SK-N-SH (cell line): ENCODE data around the gene PDGFRB. TPM values are rescaled to one million over a fixed set of nuclear protein-coding genes. Genes with fewer than 3 reads are reported as not detected.

ENCODE experiments used
- CTCF ChIA-PET: fragments of 300-600, 350-600 bp; formaldehyde crosslinking; extraction: SDS; loops from one replicate; lab custom pipeline; 2021; lab: Yijun Ruan, JAX
- POLR2A ChIA-PET: fragments of 350-600 bp; sonication (Branson Sonifier 250); formaldehyde crosslinking; extraction: SDS; loops from one replicate; lab custom pipeline; 2020; ENCODE audit warnings: antibody characterized with exemption, inconsistent platforms; lab: Yijun Ruan, JAX
- DNase-seq: peaks from one replicate; pipeline ENCODE4 v3.0.0; 2012
- H2AFZ ChIP-seq: fragments of 200-600 bp; sonication (generic); 2 replicates; pipeline ENCODE4 v1.8.1; 2016; ENCODE audit warnings: antibody characterized with exemption, mild to moderate bottlenecking, low read depth
- H3F3A ChIP-seq: fragments of 200-600 bp; sonication (generic); replicated peaks from 2 replicates; pipeline ENCODE3; 2016; ENCODE audit warnings: antibody characterized with exemption, mild to moderate bottlenecking; ENCODE audit not compliant: insufficient read depth
- H3K27ac ChIP-seq, 2 experiments: fragments of 200-500 bp in 1 of 2; fragments of 200-600 bp in 1 of 2; sonication (Bioruptor generic) in 1 of 2; sonication (generic), shearing (Covaris generic) in 1 of 2; 2 replicates each; pipeline versions ENCODE4 v1.5.1 to v1.6.1; 2014 to 2016; ENCODE audit warnings: low read depth in 2 of 2, inconsistent platforms in 1 of 2, low read length in 1 of 2, mild to moderate bottlenecking in 1 of 2, mixed read lengths in 1 of 2
- H3K27me3 ChIP-seq: fragments of 200-600 bp; sonication (generic), shearing (Covaris generic); 2 replicates; pipeline ENCODE4 v1.6.1; 2016; ENCODE audit warnings: mixed run types; ENCODE audit not compliant: insufficient read depth
- H3K36me3 ChIP-seq, 2 experiments: fragments of 200-500 bp in 1 of 2; fragments of 200-600 bp in 1 of 2; sonication (Bioruptor generic) in 1 of 2; sonication (generic) in 1 of 2; replicated peaks in 1 of 2; 2 replicates each; pipeline versions ENCODE3 to v1.5.1; 2014 to 2016; ENCODE audit warnings: low read length in 1 of 2, mild to moderate bottlenecking in 1 of 2; ENCODE audit not compliant: insufficient read depth in 2 of 2, control insufficient read depth in 1 of 2
- H3K4me1 ChIP-seq, 2 experiments: fragments of 200-500 bp in 1 of 2; fragments of 200-600 bp in 1 of 2; sonication (Bioruptor generic) in 1 of 2; sonication (generic), shearing (Covaris generic) in 1 of 2; 2 replicates each; pipeline versions ENCODE4 v1.5.1 to v1.6.1; 2014 to 2016; ENCODE audit warnings: low read depth in 1 of 2, low read length in 1 of 2, mixed run types in 1 of 2; ENCODE audit not compliant: insufficient read depth in 2 of 2, control insufficient read depth in 1 of 2
- H3K4me2 ChIP-seq: fragments of 200-600 bp; sonication (generic), shearing (Covaris generic); 2 replicates; pipeline ENCODE4 v1.6.1; 2017; ENCODE audit warnings: mixed run types
- H3K4me3 ChIP-seq, 2 experiments: fragments of 200-500 bp in 1 of 2; fragments of 200-600 bp in 1 of 2; sonication (Bioruptor generic) in 1 of 2; sonication (generic), shearing (Covaris generic) in 1 of 2; 2 replicates each; pipeline versions ENCODE4 v1.5.1 to v1.8.1; 2014 to 2016; ENCODE audit warnings: low read depth in 2 of 2, inconsistent platforms in 1 of 2, low read length in 1 of 2, mild to moderate bottlenecking in 1 of 2, mixed read lengths in 1 of 2, moderate library complexity in 1 of 2
- H3K79me2 ChIP-seq: fragments of 200-600 bp; sonication (generic); 2 replicates; pipeline ENCODE4 v1.8.1; 2017; ENCODE audit warnings: mild to moderate bottlenecking; ENCODE audit not compliant: insufficient read depth
- H3K9ac ChIP-seq: fragments of 200-600 bp; sonication (generic); 2 replicates; pipeline ENCODE4 v1.6.1; 2017; ENCODE audit warnings: mixed run types
- H3K9me2 ChIP-seq: fragments of 200-600 bp; sonication (generic); 2 replicates; pipeline ENCODE4 v1.6.1; 2017; ENCODE audit warnings: mixed run types
- H3K9me3 ChIP-seq: fragments of 200-600 bp; sonication (generic); 2 replicates; pipeline ENCODE4 v1.6.1; 2017; ENCODE audit warnings: mixed run types, mild to moderate bottlenecking, moderate library complexity
- H4K20me1 ChIP-seq: fragments of 200-600 bp; sonication (generic); 2 replicates; pipeline ENCODE4 v1.6.1; 2017; ENCODE audit warnings: mild to moderate bottlenecking, mixed run types; ENCODE audit not compliant: insufficient read depth
- FOSL2 ChIP-seq: IDR thresholded peaks from 2 replicates; pipeline ENCODE4 v1.4.0; 2012; ENCODE audit warnings: low read depth, mild to moderate bottlenecking, moderate library complexity, borderline replicate concordance
- JUND ChIP-seq: IDR thresholded peaks from 2 replicates; pipeline ENCODE4 v1.4.0; 2012
- MAX ChIP-seq: IDR thresholded peaks from 2 replicates; pipeline ENCODE4 v1.4.0; 2012; ENCODE audit warnings: low read depth
- MEF2A ChIP-seq: IDR thresholded peaks from 2 replicates; pipeline ENCODE4 v1.4.0; 2012; ENCODE audit warnings: low read depth, borderline replicate concordance
- MXI1 ChIP-seq: IDR thresholded peaks from 2 replicates; pipeline ENCODE4 v1.6.1; 2012; ENCODE audit warnings: mild to moderate bottlenecking, low read depth, low read length, improper control_type of control experiment
- POLR2AphosphoS5 ChIP-seq: IDR thresholded peaks from 2 replicates; pipeline ENCODE4 v1.6.1; 2012; ENCODE audit warnings: low read depth, low read length
- RCOR1 ChIP-seq: fragments of 150-350 bp; IDR thresholded peaks from 2 replicates; pipeline ENCODE4 v1.6.1; 2017; ENCODE audit warnings: antibody characterized with exemption, low read length
- SIN3A ChIP-seq: IDR thresholded peaks from 2 replicates; pipeline ENCODE4 v1.6.1; 2012; ENCODE audit warnings: low read depth, mild to moderate bottlenecking, low read length, moderate library complexity, borderline replicate concordance
- TCF12 ChIP-seq: IDR thresholded peaks from 2 replicates; pipeline ENCODE4 v1.4.0; 2012
- YY1 ChIP-seq: IDR thresholded peaks from 2 replicates; pipeline ENCODE4 v1.4.0; 2012; ENCODE audit warnings: low read depth, mild to moderate bottlenecking
- ZBTB33 ChIP-seq: IDR thresholded peaks from 2 replicates; pipeline ENCODE4 v1.4.0; 2012; ENCODE audit warnings: low read depth, borderline replicate concordance
- WGBS: methylation state at CpG from one replicate; pipeline ENCODE4 v1.1.6; 2017; ENCODE audit warnings: low lambda C conversion rate; 5-methylcytosine and 5-hydroxymethylcytosine counted together
- polyA plus RNA-seq, 3 experiments: library from polyadenylated mRNA; depleted of rRNA; stranded (reverse); fragments of >200 nt; gene quantifications; 2 replicates each; pipeline ENCODE4 v1.2.3, GENCODE V29; 2012
- TF ChIP-seq, protein P1 (sequence below): fragments of 200-600 bp; sonication (generic); IDR thresholded peaks from 2 replicates; pipeline ENCODE4 v1.6.1; 2017; ENCODE audit warnings: antibody characterized with exemption, mild to moderate bottlenecking, moderate library complexity
- TF ChIP-seq, protein P2 (sequence below): IDR thresholded peaks from 2 replicates; pipeline ENCODE4 v1.6.1; 2012; ENCODE audit warnings: mild to moderate bottlenecking, low read depth, low read length, moderate library complexity

PDGFRB gene
- polyA plus RNA-seq, 1 of the 3 experiments (the other 2 are of a cell fraction), result 32.1 TPM

DNA sequence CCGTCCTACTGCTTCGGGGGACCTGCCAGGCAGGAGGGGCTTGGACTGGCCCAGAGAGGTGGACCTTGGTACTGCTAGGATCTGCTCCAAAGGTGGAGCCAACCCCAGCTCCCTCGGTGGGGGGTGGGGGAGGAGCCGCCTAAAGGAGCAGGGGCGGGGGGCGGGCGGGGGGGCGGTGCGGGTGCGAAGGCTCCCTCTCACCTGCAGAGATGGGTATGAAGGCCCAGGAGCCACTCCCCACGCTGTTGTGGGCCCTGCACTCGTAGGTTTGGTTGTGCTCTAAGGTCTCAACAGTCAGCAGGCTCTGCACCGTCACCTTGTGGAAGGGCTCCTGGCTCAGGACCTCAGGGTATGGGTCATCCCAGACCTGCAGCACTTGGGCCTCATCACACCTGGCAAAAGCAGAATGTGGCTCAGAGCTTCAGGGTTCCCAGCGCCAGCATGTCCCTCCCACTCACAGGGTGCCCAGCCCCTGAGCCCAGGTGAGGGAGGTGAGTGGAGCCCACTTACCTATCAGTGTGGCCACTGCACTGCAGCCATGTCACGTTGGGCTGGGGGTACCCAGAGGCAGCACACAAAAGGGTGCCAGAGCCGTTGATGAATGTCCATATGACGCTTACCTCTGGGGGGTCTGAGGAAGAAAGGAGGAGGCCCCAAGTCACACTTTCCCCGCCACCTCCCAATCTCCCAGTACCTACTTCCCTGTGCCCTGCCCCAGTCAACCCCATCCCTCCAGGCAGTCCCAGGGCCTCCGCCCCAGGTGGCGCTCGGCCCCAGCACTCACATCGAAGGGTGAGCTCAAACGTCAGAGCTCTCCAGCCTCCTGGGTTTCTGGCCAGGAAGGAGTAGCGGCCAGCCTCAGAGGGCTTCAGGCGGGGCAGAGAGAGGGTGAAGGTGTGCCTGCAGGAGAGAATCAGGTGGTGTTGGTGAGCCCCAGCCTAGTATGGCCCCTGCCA is 85.7 kb downstream of the PDGFRB start:
- Histone ChIP-seq H3K27ac (no peak overlapping the region), H3K9me2 (no peaks in the 10 kb centered on the region), H4K20me1 (no peaks in the 10 kb centered on the region), H3K4me2 (no peak overlapping the region), H3K9me3 (no peaks in the 10 kb centered on the region), H3F3A (peaks cover 6% of the 10 kb centered on the region), H3K27me3 (no peaks in the 10 kb centered on the region), H3K79me2 (no peaks in the 10 kb centered on the region), H3K4me3 (no peak overlapping the region), H3K36me3 (no peaks in the 10 kb centered on the region), H3K9ac (no peak overlapping the region), H2AFZ (no peak overlapping the region), H3K4me1 (peaks cover 14 to 41% of the 10 kb centered on the region in 2 experiments; a peak in 3 of 4 replicates)
- ChIA-PET CTCF (interaction anchor here (1.3 kb wide), 1 partner anchor 20 kb away, joined by 3 read pairs; no protein-coding TSS in a partner anchor), POLR2A (no interaction called here)
- WGBS, result 92% methylated on average over 20 of the region's 25 CpGs
- DNase-seq, result no peak
- TF ChIP-seq TCF12 (no peak), POLR2AphosphoS5 (no peak), MAX (no peak), YY1 (no peak), JUND (no peak), SIN3A (no peak), FOSL2 (no peak), MEF2A (no peak), MXI1 (no peak), RCOR1 (no peak), ZBTB33 (no peak)
- TF ChIP-seq, protein P1, sequence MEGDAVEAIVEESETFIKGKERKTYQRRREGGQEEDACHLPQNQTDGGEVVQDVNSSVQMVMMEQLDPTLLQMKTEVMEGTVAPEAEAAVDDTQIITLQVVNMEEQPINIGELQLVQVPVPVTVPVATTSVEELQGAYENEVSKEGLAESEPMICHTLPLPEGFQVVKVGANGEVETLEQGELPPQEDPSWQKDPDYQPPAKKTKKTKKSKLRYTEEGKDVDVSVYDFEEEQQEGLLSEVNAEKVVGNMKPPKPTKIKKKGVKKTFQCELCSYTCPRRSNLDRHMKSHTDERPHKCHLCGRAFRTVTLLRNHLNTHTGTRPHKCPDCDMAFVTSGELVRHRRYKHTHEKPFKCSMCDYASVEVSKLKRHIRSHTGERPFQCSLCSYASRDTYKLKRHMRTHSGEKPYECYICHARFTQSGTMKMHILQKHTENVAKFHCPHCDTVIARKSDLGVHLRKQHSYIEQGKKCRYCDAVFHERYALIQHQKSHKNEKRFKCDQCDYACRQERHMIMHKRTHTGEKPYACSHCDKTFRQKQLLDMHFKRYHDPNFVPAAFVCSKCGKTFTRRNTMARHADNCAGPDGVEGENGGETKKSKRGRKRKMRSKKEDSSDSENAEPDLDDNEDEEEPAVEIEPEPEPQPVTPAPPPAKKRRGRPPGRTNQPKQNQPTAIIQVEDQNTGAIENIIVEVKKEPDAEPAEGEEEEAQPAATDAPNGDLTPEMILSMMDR, result no peak
- TF ChIP-seq, protein P2, sequence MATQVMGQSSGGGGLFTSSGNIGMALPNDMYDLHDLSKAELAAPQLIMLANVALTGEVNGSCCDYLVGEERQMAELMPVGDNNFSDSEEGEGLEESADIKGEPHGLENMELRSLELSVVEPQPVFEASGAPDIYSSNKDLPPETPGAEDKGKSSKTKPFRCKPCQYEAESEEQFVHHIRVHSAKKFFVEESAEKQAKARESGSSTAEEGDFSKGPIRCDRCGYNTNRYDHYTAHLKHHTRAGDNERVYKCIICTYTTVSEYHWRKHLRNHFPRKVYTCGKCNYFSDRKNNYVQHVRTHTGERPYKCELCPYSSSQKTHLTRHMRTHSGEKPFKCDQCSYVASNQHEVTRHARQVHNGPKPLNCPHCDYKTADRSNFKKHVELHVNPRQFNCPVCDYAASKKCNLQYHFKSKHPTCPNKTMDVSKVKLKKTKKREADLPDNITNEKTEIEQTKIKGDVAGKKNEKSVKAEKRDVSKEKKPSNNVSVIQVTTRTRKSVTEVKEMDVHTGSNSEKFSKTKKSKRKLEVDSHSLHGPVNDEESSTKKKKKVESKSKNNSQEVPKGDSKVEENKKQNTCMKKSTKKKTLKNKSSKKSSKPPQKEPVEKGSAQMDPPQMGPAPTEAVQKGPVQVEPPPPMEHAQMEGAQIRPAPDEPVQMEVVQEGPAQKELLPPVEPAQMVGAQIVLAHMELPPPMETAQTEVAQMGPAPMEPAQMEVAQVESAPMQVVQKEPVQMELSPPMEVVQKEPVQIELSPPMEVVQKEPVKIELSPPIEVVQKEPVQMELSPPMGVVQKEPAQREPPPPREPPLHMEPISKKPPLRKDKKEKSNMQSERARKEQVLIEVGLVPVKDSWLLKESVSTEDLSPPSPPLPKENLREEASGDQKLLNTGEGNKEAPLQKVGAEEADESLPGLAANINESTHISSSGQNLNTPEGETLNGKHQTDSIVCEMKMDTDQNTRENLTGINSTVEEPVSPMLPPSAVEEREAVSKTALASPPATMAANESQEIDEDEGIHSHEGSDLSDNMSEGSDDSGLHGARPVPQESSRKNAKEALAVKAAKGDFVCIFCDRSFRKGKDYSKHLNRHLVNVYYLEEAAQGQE, result no peak
